Measurements from ENCODE around the gene SLC35G6. TPM values are rescaled to one million over a fixed set of nuclear protein-coding genes. Genes with fewer than 3 reads are reported as not detected.

The SLC35G6 gene
- total and polyA plus RNA-seq, 2 of the 13 experiments (the other 11 are each of a cell fraction or from before 2014, with no cell fraction given), result 0.07 TPM; not detected in 1

GRCh38 chr17:7503521-7503920 lies 22.3 kb downstream of the SLC35G6 start:
- DNase-seq (ENCODE audit: low spot score) (no peak), FAIRE-seq (no peak), ATAC-seq (no peak)
- no peaks in the 10 kb centered on the region for H3K9me3 ChIP-seq (ENCODE audit: low read length)
- no peaks in the 10 kb centered on the region for H3K79me2 ChIP-seq (ENCODE audit: insufficient read depth, low read length)
- H3K4me2 ChIP-seq (ENCODE audit: low read depth, low read length), result no peak overlapping the region
- no peaks in the 10 kb centered on the region for H3K4me1 ChIP-seq (ENCODE audit: insufficient read depth, low read length)
- no peak overlapping the region for H3K4me3 ChIP-seq (replicated peaks in 1 of 3; ENCODE audit: insufficient read depth in 1 of 3, low read depth in 2 of 3, low read length in 3 of 3)
- no TSS peak for BruUV-seq (replicated peaks)
- no peak overlapping the region for H3K9ac ChIP-seq (ENCODE audit: insufficient read depth, low read depth, low read length)
- no peaks in the 10 kb centered on the region for H4K20me1 ChIP-seq (ENCODE audit: insufficient read depth, low read length)
- intact Hi-C loops (cut with micrococcal nuclease; ENCODE audit: unreplicated experiment) (loop anchor here (5.0 kb wide), 1 partner anchor 146 kb away; the partner anchor contains the start of gene TMEM95), in situ Hi-C loops (cut with HindIII; ENCODE audit: extremely low pct_ligation_motif_present, low pct_unique_long_range_greater_than_20kb) (no loop called here)
- no peaks in the 10 kb centered on the region for H3K27me3 ChIP-seq (ENCODE audit: control insufficient read depth in 1 of 2, insufficient read depth in 2 of 2, low read length in 2 of 2)
- ChIA-PET CTCF (ENCODE audit: low intra/inter-chr PET ratio, low total read pairs) (interaction anchor here (0.8 kb wide), 1 partner anchor 67 kb away, joined by 3 read pairs; no protein-coding TSS in a partner anchor), POLR2A (no interaction called here)
- TF ChIP-seq MTF1 (CRISPR knock-in tag; IDR thresholded peaks at IDR 0.05) (no peak), ZBTB33 (CRISPR knock-in tag; IDR thresholded peaks at IDR 0.05) (no peak), ZNF563 (CRISPR knock-in tag; IDR thresholded peaks at IDR 0.05) (no peak), CEBPG (CRISPR knock-in tag; IDR thresholded peaks at IDR 0.05) (no peak)
- 94% methylated on average over 5 of the region's 8 CpGs for WGBS (ENCODE audit: low lambda C conversion rate)
- peaks cover 45 to 82% of the 10 kb centered on the region in 2 experiments for H3K36me3 ChIP-seq (replicated peaks in 1 of 2; ENCODE audit: control insufficient read depth in 1 of 2, insufficient read depth in 2 of 2, low read length in 2 of 2)
- no peak overlapping the region for H3K27ac ChIP-seq (ENCODE audit: extremely low read length, insufficient read depth, low read length)
- no peak overlapping the region for H2AFZ ChIP-seq (ENCODE audit: low read length)

GRCh38 chr17:7508145-7508544 lies 26.9 kb downstream of the SLC35G6 start:
- no peaks in the 10 kb centered on the region for H3K4me1 ChIP-seq (ENCODE audit: insufficient read depth, low read length)
- H3K27ac ChIP-seq (ENCODE audit: extremely low read length, insufficient read depth, low read length), result no peak overlapping the region
- no peak overlapping the region for H2AFZ ChIP-seq (ENCODE audit: low read length)
- CTCF ChIA-PET (ENCODE audit: low intra/inter-chr PET ratio, low total read pairs), result no interaction called here
- no peak overlapping the region for H3K9ac ChIP-seq (ENCODE audit: insufficient read depth, low read depth, low read length)
- ATAC-seq, result no peak
- FAIRE-seq, result no peak
- no peaks in the 10 kb centered on the region for H3K27me3 ChIP-seq (ENCODE audit: control insufficient read depth in 1 of 2, insufficient read depth in 2 of 2, low read length in 2 of 2)
- BruUV-seq (replicated peaks), result no TSS peak
- POLR2A ChIA-PET, result no interaction called here
- intact Hi-C loops (cut with micrococcal nuclease; ENCODE audit: unreplicated experiment) (no loop called here), in situ Hi-C loops (cut with HindIII; ENCODE audit: extremely low pct_ligation_motif_present, low pct_unique_long_range_greater_than_20kb) (no loop called here)
- H3K36me3 ChIP-seq (replicated peaks in 1 of 2; ENCODE audit: control insufficient read depth in 1 of 2, insufficient read depth in 2 of 2, low read length in 2 of 2), result peaks cover 35 to 86% of the 10 kb centered on the region in 2 experiments
- WGBS (ENCODE audit: low lambda C conversion rate), result 97% methylated on average over 10 of the region's 11 CpGs
- no peaks in the 10 kb centered on the region for H3K9me3 ChIP-seq (ENCODE audit: low read length)
- no peak overlapping the region for H3K4me3 ChIP-seq (replicated peaks in 1 of 3; ENCODE audit: insufficient read depth in 1 of 3, low read depth in 2 of 3, low read length in 3 of 3)
- no peaks in the 10 kb centered on the region for H4K20me1 ChIP-seq (ENCODE audit: insufficient read depth, low read length)
- DNase-seq (ENCODE audit: low spot score), result no peak
- H3K4me2 ChIP-seq (ENCODE audit: low read depth, low read length), result no peak overlapping the region
- no peaks in the 10 kb centered on the region for H3K79me2 ChIP-seq (ENCODE audit: insufficient read depth, low read length)
- no peak for TF ChIP-seq ARID5B (CRISPR knock-in tag; IDR thresholded peaks at IDR 0.05)
- no peak for TF ChIP-seq MXD4 (CRISPR knock-in tag; IDR thresholded peaks at IDR 0.05)
- no peak for TF ChIP-seq IRF1 (CRISPR knock-in tag; IDR thresholded peaks at IDR 0.05; ENCODE audit: low read depth)
- TF ChIP-seq NR2F1 (CRISPR knock-in tag; IDR thresholded peaks at IDR 0.05), result no peak
- no peak for TF ChIP-seq TGIF2 (CRISPR knock-in tag; IDR thresholded peaks at IDR 0.05)
- TF ChIP-seq KDM4B (CRISPR knock-in tag; IDR thresholded peaks at IDR 0.05), result no peak
- TF ChIP-seq ZBTB3 (CRISPR knock-in tag; IDR thresholded peaks at IDR 0.05; ENCODE audit: borderline replicate concordance, low read depth), result no peak
- TF ChIP-seq ZNF468 (CRISPR knock-in tag; IDR thresholded peaks at IDR 0.05), result no peak
- TF ChIP-seq SRSF4 (IDR thresholded peaks at IDR 0.05; ENCODE audit: low read depth, low read length, poor library complexity, severe bottlenecking), result no peak

Data from HepG2 (cell line).